T-helper 1 cell treated with Interleukin-12 subunit alpha and Interleukin-12 subunit beta and Interleukin-4 antibody, amounts not matched to agents 30 μg/mL and 1 μg/mL, for 36 hours (primary cell): Measurements from ENCODE around the gene SPACA4.

Experiments used
- H3K27ac Mint-ChIP-seq: one replicate; pipeline ENCODE4 v1.8.0; 2021; ENCODE audit warnings: mild to moderate bottlenecking, mixed read lengths
- H3K27me3 Mint-ChIP-seq: one replicate; pipeline ENCODE4 v1.8.0; 2021; ENCODE audit warnings: low read depth, mixed read lengths
- H3K36me3 Mint-ChIP-seq: one replicate; pipeline ENCODE4 v1.8.0; 2021; ENCODE audit warnings: low read depth, mixed read lengths
- H3K4me1 Mint-ChIP-seq: one replicate; pipeline ENCODE4 v1.8.0; 2021; ENCODE audit warnings: low read depth, mixed read lengths
- H3K4me3 Mint-ChIP-seq: one replicate; pipeline ENCODE4 v1.8.0; 2021; ENCODE audit warnings: mild to moderate bottlenecking, moderate library complexity, mixed read lengths
- H3K9me3 Mint-ChIP-seq: one replicate; pipeline ENCODE4 v1.8.0; 2021; ENCODE audit warnings: mixed read lengths

The SPACA4 gene

GRCh38 chr19:48609571-48610108 is 3.1 kb downstream of the SPACA4 start:
- Mint-ChIP-seq H3K27ac (no peak overlapping the region), H3K4me1 (peaks cover 2% of the 10 kb centered on the region), H3K9me3 (no peaks in the 10 kb centered on the region), H3K36me3 (no peaks in the 10 kb centered on the region), H3K4me3 (no peak overlapping the region), H3K27me3 (no peaks in the 10 kb centered on the region)

DNA sequence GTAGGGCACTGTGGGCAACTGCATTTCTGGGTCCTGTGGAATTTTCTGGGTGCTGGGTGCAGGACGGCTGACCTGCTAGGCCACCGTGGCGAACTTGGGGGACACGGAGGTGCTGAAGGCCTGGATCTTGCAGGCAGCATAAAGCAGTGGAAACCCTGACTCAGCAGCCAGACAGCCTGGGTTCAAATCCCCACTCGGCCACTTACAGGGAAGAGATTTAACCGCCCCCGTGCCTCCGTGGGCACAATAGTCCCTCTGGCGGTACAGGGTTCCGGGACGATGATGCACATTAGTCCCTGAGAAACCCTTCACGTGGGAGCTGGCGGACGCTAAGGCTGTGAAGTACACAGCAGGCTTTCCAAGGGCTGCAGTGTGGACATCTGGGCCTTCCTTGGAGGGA is 5.3 kb downstream of the SPACA4 start:
- H3K4me1 Mint-ChIP-seq, result peaks cover 7% of the 10 kb centered on the region
- no peak overlapping the region for H3K4me3 Mint-ChIP-seq
- H3K27me3 Mint-ChIP-seq, result no peaks in the 10 kb centered on the region
- H3K9me3 Mint-ChIP-seq, result no peaks in the 10 kb centered on the region
- H3K36me3 Mint-ChIP-seq, result peaks cover 15% of the 10 kb centered on the region
- no peak overlapping the region for H3K27ac Mint-ChIP-seq

DNA sequence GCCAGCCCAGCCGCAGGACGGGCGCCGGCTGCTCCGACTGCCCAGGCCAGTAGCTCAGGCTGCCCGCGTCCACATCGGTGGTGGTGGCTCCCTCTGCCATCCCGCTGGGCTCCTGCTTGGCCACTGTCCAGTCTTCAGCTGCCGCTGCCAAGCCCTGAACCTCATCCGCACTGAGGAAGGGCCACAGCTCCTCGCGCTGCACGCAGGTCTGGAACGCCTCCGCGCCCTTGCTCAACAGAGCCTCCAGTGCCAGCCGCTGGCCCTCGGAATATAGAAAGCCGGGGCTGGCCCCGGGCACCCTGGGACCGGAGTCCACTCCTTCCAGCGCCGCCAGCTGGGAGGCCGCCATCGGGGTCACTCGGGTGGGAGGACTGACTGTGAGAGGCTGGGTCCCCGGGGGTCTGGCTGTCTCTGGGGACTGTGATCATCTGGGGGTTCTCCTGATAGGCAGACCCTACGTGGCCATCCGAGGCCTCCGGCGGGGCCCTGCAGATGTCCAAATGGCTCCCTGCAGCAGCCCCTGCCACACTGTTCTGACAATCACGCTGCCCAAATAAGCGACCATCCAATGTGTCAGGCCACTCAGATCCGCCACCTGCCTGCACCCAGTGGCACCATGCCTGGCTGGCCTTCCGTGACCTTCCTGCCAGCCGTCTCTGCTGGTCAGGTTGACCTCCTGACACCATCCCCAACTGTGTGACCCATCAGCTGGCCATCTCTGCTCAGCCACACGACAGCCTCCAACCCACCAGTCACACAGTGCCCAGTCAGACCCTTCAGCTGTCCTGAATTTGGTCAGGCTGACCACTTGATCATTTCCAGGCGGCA is 6.7 kb downstream of the SPACA4 start:
- H3K4me3 Mint-ChIP-seq, result no peak overlapping the region
- peaks cover 22% of the 10 kb centered on the region for H3K36me3 Mint-ChIP-seq
- H3K27me3 Mint-ChIP-seq, result no peaks in the 10 kb centered on the region
- H3K9me3 Mint-ChIP-seq, result no peaks in the 10 kb centered on the region
- peaks cover 11% of the 10 kb centered on the region for H3K4me1 Mint-ChIP-seq
- H3K27ac Mint-ChIP-seq, result no peak overlapping the region

- Mint-ChIP-seq H3K27me3 (no peaks in the 10 kb centered on the region), H3K36me3 (peaks cover 27% of the 10 kb centered on the region), H3K4me3 (no peak overlapping the region), H3K27ac (no peak overlapping the region), H3K9me3 (no peaks in the 10 kb centered on the region), H3K4me1 (peaks cover 12% of the 10 kb centered on the region)
These were observed 7.4 kb downstream of the SPACA4 start for GRCh38 chr19:48613852-48614435.

DNA sequence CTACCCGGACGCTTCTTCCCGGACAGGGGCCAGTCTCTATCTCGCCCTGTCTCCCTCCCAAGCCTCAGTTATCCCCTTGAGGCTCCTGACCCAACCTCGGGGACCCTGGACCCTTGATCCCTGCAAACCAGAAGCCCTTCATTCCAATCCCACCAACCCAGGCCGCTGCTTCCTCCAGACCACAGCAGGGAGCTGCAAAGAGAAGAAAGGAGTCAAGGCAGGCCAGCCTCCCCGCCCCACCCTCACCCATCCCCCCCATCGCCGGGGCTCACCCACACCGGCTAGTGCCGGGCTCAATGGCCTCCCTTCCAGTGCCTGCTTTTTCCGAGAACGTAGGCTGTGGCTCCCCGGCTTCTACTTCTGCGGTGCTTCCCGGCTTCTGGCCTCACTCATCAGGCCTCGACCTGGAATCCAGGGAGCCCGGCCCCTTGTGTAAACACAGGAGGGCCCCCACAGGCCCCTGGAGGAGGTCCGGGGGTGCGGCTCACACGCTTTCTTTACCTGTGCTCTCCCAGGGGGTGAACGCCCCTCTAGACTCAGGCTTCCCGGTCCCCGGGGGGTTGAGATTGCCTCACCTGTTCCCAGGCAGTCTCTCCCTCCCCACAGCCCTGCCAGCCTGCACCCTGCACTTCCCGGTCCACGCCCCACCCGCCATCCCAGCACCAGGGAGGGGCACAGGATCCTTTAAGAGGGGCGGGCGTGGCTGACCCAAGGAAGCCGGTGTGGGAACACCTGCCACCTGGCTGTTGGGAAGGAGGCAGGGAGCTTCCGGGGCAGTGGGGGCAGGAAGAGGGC is 8.1 kb downstream of the SPACA4 start, which contains the start of gene FAM83E:
Gene FAM83E, minus strand, starts transcription at position 641 of the 795 bp plus-strand sequence. CDS start 1,704 bp downstream, outside the sequence.
- Mint-ChIP-seq H3K9me3 (no peaks in the 10 kb centered on the region), H3K36me3 (peaks cover 30% of the 10 kb centered on the region), H3K4me1 (peaks cover 14% of the 10 kb centered on the region), H3K27me3 (no peaks in the 10 kb centered on the region), H3K4me3 (no peak within 1 kb of the TSS), H3K27ac (no peak within 1 kb of the TSS)

DNA sequence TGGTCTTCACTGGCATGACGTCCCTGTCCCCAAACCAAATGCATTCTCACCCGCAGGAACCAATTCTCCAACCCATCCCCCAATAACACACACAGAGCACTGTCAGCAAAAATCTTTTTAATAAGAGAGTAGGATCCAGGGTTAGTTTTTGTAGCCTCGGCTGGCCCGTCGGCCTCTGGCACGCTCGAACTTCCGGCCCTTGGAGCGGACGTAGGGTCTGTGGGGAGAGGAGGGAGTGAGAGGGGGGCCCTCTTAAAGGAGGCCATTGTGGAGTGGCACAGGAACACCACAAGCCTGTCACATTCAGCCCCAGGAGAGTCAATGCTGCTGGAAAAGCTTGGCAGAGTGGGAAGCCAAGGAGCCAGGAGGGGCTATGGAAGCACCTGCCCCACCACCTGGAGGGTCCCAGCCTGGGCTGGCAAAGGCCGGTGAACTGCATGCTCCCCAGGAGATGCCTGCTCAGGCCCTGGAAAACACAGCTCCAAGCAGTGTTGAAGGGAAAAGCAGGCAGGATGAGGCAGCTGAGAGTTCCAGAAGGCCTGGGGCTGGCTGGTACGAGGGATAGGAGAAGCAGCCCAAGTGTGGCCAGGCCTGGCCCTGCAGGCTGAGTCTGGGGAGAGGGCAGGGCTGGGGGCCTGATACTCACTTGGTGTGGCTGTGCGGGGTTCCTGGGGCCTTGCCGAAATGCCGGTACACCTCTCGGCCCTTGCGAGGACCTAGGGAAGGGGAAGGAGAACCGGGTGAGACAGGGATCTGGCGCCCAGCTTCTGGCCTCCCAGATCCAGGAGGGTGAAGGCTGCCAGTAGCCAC is 8.9 kb downstream of the SPACA4 start:
- Mint-ChIP-seq H3K27ac (no peak overlapping the region), H3K27me3 (no peaks in the 10 kb centered on the region), H3K36me3 (peaks cover 31% of the 10 kb centered on the region), H3K9me3 (no peaks in the 10 kb centered on the region), H3K4me3 (no peak overlapping the region), H3K4me1 (peaks cover 21% of the 10 kb centered on the region)

GRCh38 chr19:48616041-48616436 is 9.5 kb downstream of the SPACA4 start:
- Mint-ChIP-seq H3K9me3 (no peaks in the 10 kb centered on the region), H3K4me1 (peaks cover 21% of the 10 kb centered on the region), H3K27me3 (no peaks in the 10 kb centered on the region), H3K36me3 (peaks cover 31% of the 10 kb centered on the region), H3K4me3 (peak overlapping the region; percentile 55), H3K27ac (no peak overlapping the region)

GRCh38 chr19:48616491-48617056 is 10.0 kb downstream of the SPACA4 start:
- Mint-ChIP-seq H3K27me3 (no peaks in the 10 kb centered on the region), H3K4me1 (peaks cover 24% of the 10 kb centered on the region), H3K27ac (no peak overlapping the region), H3K36me3 (peaks cover 34% of the 10 kb centered on the region), H3K9me3 (no peaks in the 10 kb centered on the region), H3K4me3 (peak overlapping the region; percentile 98)

DNA sequence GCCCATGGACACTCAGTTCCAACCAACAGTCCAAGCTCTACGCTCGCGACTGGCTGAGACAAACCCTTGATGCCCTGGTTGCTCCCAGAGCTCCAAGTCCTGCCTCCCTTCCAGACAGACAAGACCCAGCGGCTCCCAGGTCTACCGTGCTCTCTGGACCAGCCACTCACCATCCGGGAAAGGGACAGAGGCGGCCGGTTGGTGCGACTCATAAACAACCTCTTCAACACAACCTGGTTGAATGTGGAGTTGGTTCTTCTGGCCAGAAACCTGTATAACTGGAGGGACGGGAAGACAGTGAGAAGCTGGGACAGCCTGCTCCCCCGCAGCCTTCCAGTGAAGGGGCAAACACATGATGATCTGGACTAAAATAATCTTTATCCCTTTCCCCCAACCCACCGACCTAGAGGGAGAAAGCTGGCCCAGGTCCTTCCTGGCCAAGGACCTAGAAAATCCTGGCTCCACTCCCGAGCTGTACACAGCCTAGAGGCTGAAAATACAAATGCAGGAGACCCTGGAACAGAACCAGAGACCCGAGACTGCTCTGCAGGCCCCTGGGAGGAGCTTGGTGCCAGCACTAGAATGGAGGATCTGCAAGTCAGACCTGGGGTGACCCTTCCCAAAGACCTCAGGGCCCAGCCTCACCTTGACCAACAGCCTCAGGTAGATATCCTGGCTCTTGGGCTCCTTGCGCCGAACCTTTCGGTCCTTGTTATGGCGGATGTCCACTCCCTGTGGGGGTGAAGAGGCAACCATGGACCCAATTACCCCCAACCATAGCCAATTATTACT is 10.8 kb downstream of the SPACA4 start:
- H3K27ac Mint-ChIP-seq, result peak overlapping the region; percentile 99
- H3K4me3 Mint-ChIP-seq, result peak overlapping the region; percentile 98
- H3K27me3 Mint-ChIP-seq, result no peaks in the 10 kb centered on the region
- peaks cover 38% of the 10 kb centered on the region for H3K36me3 Mint-ChIP-seq
- H3K4me1 Mint-ChIP-seq, result peaks cover 29% of the 10 kb centered on the region
- no peaks in the 10 kb centered on the region for H3K9me3 Mint-ChIP-seq

- Mint-ChIP-seq H3K4me3 (peak overlapping the region; percentile 98), H3K9me3 (no peaks in the 10 kb centered on the region), H3K4me1 (peaks cover 32% of the 10 kb centered on the region), H3K36me3 (peaks cover 42% of the 10 kb centered on the region), H3K27ac (peak overlapping the region; percentile 99), H3K27me3 (no peaks in the 10 kb centered on the region)
These were observed 11.9 kb downstream of the SPACA4 start for GRCh38 chr19:48618278-48618915.

DNA sequence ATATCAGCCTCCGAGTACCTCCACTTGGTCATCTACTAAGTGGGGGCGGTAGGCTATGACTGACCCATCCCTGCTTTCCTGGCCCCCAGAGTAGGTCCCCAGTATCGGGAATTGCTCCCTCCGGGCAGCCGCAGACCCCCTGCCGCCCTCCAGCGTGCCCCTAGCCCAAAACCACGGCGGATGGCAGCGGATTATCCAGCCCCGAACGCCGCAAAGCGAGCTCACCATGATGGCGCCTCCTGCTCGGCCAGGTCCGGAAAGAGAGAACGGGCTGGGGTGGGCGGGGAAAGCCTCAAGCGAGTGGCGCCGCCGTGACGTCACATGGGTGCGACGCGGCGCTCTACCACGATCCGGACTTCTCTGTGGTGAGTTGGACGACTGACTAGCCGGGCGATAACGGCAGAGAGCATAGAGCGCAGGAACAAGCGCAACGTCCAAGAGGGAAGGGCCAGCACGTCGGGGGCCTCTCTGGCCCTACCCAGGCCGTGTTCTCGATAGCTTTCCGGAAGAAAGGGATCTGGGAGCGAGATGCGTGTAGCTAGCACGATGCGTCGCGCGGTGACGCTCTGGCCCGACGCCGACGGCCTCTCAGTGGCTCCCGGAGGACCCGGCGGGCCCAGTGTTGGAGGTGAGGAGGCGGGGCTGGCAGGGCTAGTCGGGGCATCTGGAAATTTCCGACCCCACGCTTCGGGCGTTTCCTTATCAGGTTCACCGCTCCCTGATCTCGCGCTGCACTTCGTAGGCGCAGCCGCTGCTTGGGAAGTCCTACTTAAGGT is 12.6 kb downstream of the SPACA4 start, which contains the start of the genes RPL18 and SPHK2:
Gene RPL18, minus strand, starts transcription at position 263 of the 776 bp plus-strand sequence. Its CDS starts 35 bp downstream, at position 228.
Gene SPHK2, plus strand, starts transcription at position 591 of the 776 bp plus-strand sequence. CDS start 1,009 bp downstream, outside the sequence.
- Mint-ChIP-seq H3K36me3 (peaks cover 48% of the 10 kb centered on the region), H3K27ac (peak within 1 kb of the TSS; percentile 99), H3K4me1 (peaks cover 38% of the 10 kb centered on the region), H3K9me3 (no peaks in the 10 kb centered on the region), H3K4me3 (peak within 1 kb of the TSS; percentile 98), H3K27me3 (no peaks in the 10 kb centered on the region)
